HG03039 (cell line): ENCODE measurements around the gene OR13J1.
"Not testable (repeated sequence)": the region's sequence is repeated elsewhere in the genome, so short reads cannot be mapped to it uniquely, and the experiment has no call there.

Experiments
- ATAC-seq: cut with Tn5 transposase; IDR thresholded peaks from one replicate; pipeline ENCODE4 v1.9.1; 2021; ENCODE audit warnings: mild to moderate bottlenecking, moderate library complexity; ENCODE audit not compliant: unreplicated experiment

Gene OR13J1

GRCh38 chr9:35905051-35905781 is 35.0 kb upstream of the OR13J1 start:
- no peak for ATAC-seq

GRCh38 chr9:35904338-35904737 is 34.1 kb upstream of the OR13J1 start:
- ATAC-seq = no peak

GRCh38 chr9:35903049-35903448 is 32.8 kb upstream of the OR13J1 start:
- no peak for ATAC-seq

DNA sequence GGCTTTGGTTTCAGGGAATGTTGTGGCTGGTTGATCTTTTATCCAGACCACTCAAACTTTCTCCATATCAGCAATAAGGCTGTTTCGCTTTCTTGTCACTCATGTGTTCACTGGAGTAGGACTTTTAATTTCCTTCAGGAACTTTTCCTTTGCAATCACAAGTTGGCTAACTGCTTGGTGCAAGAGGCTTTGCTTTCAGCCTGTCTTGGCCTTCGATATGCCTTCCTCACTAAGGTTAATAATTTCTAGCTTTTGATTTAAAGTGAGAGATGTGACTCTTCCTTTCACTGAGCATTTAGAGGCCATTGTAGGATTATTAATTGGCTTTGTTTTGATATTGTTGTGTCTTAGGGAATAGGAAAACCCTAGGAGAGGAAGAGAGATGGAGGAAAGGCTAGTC is 28.8 kb upstream of the OR13J1 start:
- no peak for ATAC-seq

DNA sequence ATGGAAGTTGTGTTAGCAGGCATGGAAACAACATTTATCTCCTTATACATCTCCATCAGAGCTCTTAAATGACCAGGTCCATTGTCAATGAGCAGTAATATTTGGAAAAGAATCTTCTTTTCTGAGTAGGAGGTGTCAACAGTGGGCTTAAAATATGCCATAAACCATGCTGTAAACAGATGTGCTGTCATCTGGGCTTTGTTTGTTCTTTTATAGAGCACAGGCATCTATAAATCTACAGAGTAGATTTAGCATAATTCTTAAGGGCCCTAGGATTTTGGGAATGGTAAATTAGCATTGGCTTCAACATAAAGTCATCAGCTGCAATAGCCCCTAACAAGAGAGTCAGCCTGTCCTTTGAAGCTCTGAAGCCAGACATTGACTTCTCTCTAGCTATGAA is 28.1 kb upstream of the OR13J1 start:
- ATAC-seq = no peak

GRCh38 chr9:35897376-35898099 is 27.3 kb upstream of the OR13J1 start:
- not testable (repeated sequence) for ATAC-seq

GRCh38 chr9:35896570-35896969 is 26.4 kb upstream of the OR13J1 start:
- ATAC-seq = no peak

- no peak for ATAC-seq
Observed at GRCh38 chr9:35892051-35892450, 21.9 kb upstream of the OR13J1 start.

DNA sequence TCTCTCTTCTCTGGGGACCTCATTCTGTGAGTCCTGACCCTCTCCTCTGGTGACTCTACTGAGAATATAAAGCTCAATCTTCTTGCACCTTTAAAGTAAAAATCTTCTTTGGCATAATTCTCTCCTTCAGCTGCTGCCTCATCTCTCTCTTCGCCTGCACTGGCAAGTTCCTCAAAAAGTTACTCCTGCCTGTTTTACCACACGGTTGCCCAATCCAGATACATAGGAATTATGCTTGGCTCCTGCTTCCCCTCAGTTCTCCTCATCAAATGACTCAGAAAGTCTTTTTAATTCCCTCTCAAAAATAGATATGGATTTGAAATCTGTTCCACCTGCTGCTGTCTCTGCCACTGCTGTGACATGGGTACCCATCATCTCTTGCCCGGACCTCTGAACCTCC is 21.4 kb upstream of the OR13J1 start:
- ATAC-seq = no peak

DNA sequence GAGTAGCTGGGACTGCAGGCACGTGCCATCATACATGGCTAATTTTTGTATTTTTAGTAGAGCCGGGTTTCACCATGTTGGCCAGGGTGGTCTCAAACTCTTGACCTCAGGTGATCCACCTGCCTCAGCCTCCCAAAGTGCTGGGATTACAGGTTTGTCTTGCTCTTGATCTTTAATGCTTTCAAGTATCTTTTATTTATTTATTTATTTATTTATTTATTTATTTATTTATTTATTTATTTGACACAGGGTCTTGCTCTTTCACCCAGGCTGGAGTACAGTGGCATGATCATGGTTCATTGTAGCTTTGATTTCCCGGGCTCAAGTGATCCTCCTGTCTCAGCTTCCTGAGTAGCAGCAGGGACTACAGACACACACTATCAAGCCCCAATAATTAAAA is 14.7 kb upstream of the OR13J1 start:
- not testable (repeated sequence) for ATAC-seq

- ATAC-seq = no peak
Observed at GRCh38 chr9:35882996-35883395, 12.8 kb upstream of the OR13J1 start.

- no peak for ATAC-seq
Observed at GRCh38 chr9:35882263-35882848, 12.2 kb upstream of the OR13J1 start.

- ATAC-seq = no peak
Observed at GRCh38 chr9:35872505-35872904, 2.3 kb upstream of the OR13J1 start.

DNA sequence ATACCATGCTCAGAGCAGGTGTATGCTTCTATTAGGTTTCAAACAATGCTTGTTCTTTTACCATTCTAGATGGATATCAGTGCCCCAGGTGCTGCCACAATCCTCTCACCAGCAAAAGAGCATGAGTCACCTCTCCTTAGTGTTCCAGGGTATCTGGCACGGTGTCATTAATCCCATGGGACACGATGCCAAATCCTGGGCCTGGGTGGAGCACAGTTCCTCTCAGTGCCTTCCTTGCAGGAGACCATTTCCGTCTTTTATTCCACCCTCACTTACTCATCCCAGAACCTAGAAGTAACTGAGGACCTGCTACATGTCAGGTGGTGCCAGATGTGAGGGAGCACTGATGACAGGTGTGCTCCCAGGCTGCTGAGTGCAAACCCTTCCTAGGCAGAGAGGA is 1.3 kb upstream of the OR13J1 start:
- ATAC-seq = no peak

DNA sequence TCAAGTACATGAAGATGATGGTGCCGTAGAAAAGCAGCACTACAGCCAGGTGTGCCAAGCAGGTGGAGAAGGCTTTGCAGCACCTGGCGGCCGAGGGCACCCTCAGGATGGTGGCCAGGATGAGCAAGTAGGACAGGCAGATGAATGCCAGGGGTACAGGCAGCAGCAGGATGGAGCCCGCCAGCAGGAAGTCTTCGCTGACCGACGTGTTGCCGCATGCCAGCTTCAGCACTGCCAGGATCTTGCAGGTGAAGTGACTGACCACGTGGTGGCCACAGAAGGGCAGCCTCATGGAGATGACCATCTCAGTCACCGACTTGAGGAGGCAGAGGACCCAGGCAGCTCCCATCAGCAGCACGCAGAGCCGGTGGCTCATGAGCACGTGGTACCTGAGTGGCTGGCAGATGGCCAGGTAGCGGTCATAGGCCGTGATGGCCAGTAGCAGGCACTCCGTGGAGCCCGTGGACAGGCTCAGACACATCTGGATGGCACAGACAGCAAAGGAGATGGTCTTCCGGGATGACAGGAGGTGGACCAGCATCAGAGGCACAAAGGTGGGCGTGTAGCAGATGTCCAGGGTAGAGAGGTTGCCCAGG is 482 bp downstream of the OR13J1 start:
- ATAC-seq = no peak

GRCh38 chr9:35868933-35869332 is 1.3 kb downstream of the OR13J1 start:
- no peak for ATAC-seq

- no peak for ATAC-seq
Observed at GRCh38 chr9:35867538-35867937, 2.7 kb downstream of the OR13J1 start.

GRCh38 chr9:35864695-35865255 is 5.4 kb downstream of the OR13J1 start:
- ATAC-seq = no peak

- no peak for ATAC-seq
Observed at GRCh38 chr9:35863583-35863982, 6.6 kb downstream of the OR13J1 start.

DNA sequence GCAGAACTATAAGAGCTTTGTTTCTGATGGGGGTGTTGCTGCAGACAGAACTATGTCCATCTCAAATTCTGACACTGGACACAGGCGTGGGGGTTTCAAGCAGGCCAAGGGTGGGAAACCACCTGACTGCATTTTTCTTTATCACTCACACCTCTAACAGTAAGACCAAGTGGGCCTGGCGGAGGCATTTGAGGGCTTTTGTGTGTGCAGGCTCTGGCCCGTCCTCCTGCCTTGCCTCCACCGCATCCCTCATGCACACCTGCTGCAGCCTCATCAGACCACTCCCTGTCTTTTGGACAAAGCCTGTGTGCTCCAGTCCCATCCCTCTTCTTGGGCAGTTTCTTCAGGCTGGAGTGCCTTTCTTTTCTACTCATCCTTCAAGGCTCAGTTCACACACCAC is 7.9 kb downstream of the OR13J1 start:
- no peak for ATAC-seq

GRCh38 chr9:35861161-35861897 is 8.9 kb downstream of the OR13J1 start:
- no peak for ATAC-seq
